SK-N-MC (cell line): ENCODE data around the gene KCTD16.

Experiments
- EZH2 ChIP-seq: fragments of 200-600 bp; sonication (generic); IDR thresholded peaks from one replicate; pipeline ENCODE4 v1.6.1; 2017; ENCODE audit warnings: antibody characterized with exemption
- POLR2AphosphoS5 ChIP-seq: IDR thresholded peaks from 2 replicates; pipeline ENCODE4 v1.6.1; 2012; ENCODE audit warnings: mild to moderate bottlenecking, low read depth, low read length, borderline replicate concordance

- TF ChIP-seq POLR2AphosphoS5 (no peak), EZH2 (no peak)
Observed at GRCh38 chr5:144298658-144299057, 128.0 kb downstream of the KCTD16 start.
